CD4-positive, alpha-beta T cell treated with Interferon gamma for 1 hour (primary cell): ENCODE data around the gene APBA2.

ENCODE experiments used
- DNase-seq: peaks from one replicate; pipeline ENCODE4 v3.0.0-alpha.2; 2020

Gene APBA2

GRCh38 chr15:28986108-28986507 lies 100.3 kb downstream of the APBA2 start:
- DNase-seq: peak; percentile 55

GRCh38 chr15:28986726-28987125 lies 101.0 kb downstream of the APBA2 start:
- no peak for DNase-seq

GRCh38 chr15:28987337-28987736 lies 101.6 kb downstream of the APBA2 start:
- DNase-seq: no peak

- no peak for DNase-seq
Measured at GRCh38 chr15:28989239-28989830, 103.6 kb downstream of the APBA2 start.

GRCh38 chr15:28989896-28990295 lies 104.1 kb downstream of the APBA2 start:
- DNase-seq: no peak

- DNase-seq: no peak
Measured at GRCh38 chr15:28990390-28990789, 104.6 kb downstream of the APBA2 start.

- no peak for DNase-seq
Measured at GRCh38 chr15:28991236-28992171, 105.7 kb downstream of the APBA2 start.

- no peak for DNase-seq
Measured at GRCh38 chr15:28992336-28992864, 106.6 kb downstream of the APBA2 start.

GRCh38 chr15:28993051-28993719 lies 107.4 kb downstream of the APBA2 start:
- DNase-seq: no peak

GRCh38 chr15:28993720-28994053 lies 107.9 kb downstream of the APBA2 start:
- DNase-seq: no peak

- DNase-seq: peak; percentile 22
Measured at GRCh38 chr15:28994142-28994830, 108.5 kb downstream of the APBA2 start.

GRCh38 chr15:28994831-28995596 lies 109.2 kb downstream of the APBA2 start:
- DNase-seq: no peak

GRCh38 chr15:28995705-28996104 lies 109.9 kb downstream of the APBA2 start:
- DNase-seq: no peak

GRCh38 chr15:28996289-28996688 lies 110.5 kb downstream of the APBA2 start:
- DNase-seq: no peak

- no peak for DNase-seq
Measured at GRCh38 chr15:28996953-28997352, 111.2 kb downstream of the APBA2 start.

GRCh38 chr15:28997791-28998190 lies 112.0 kb downstream of the APBA2 start:
- DNase-seq: no peak

- no peak for DNase-seq
Measured at GRCh38 chr15:28998511-28998910, 112.7 kb downstream of the APBA2 start.

GRCh38 chr15:29003191-29003839 lies 117.5 kb downstream of the APBA2 start:
- DNase-seq: no peak

GRCh38 chr15:29003840-29004233 lies 118.1 kb downstream of the APBA2 start:
- no peak for DNase-seq

- DNase-seq: no peak
Measured at GRCh38 chr15:29005931-29006330, 120.2 kb downstream of the APBA2 start.

- no peak for DNase-seq
Measured at GRCh38 chr15:29008846-29009245, 123.1 kb downstream of the APBA2 start.

- no peak for DNase-seq
Measured at GRCh38 chr15:29012097-29012496, 126.3 kb downstream of the APBA2 start.
